HUES48 (cell line): ENCODE measurements around the gene IQCM.

Experiments
- H3K27ac ChIP-seq: one replicate; pipeline ENCODE4 v1.7.0; 2013; ENCODE audit warnings: low read depth, low read length, inconsistent platforms
- H3K27me3 ChIP-seq: 2 replicates; pipeline ENCODE4 v1.6.1; 2013; ENCODE audit warnings: mild to moderate bottlenecking, low read length; ENCODE audit not compliant: control insufficient read depth, insufficient read depth
- H3K36me3 ChIP-seq: 2 replicates; pipeline ENCODE4 v1.6.1; 2013; ENCODE audit warnings: low read length; ENCODE audit not compliant: control insufficient read depth, insufficient read depth
- H3K4me1 ChIP-seq: 2 replicates; pipeline ENCODE4 v1.6.1; 2013; ENCODE audit warnings: mild to moderate bottlenecking, low read length; ENCODE audit not compliant: control insufficient read depth, insufficient read depth
- H3K4me3 ChIP-seq: 2 replicates; pipeline ENCODE4 v1.5.1; 2013; ENCODE audit warnings: mild to moderate bottlenecking, low read depth, low read length
- H3K9ac ChIP-seq: 2 replicates; pipeline ENCODE4 v1.6.1; 2013; ENCODE audit warnings: mild to moderate bottlenecking, low read depth, low read length, moderate library complexity
- H3K9me3 ChIP-seq: 2 replicates; pipeline ENCODE4 v1.6.1; 2013; ENCODE audit warnings: low read length; ENCODE audit not compliant: control insufficient read depth, insufficient read depth

The IQCM gene

DNA sequence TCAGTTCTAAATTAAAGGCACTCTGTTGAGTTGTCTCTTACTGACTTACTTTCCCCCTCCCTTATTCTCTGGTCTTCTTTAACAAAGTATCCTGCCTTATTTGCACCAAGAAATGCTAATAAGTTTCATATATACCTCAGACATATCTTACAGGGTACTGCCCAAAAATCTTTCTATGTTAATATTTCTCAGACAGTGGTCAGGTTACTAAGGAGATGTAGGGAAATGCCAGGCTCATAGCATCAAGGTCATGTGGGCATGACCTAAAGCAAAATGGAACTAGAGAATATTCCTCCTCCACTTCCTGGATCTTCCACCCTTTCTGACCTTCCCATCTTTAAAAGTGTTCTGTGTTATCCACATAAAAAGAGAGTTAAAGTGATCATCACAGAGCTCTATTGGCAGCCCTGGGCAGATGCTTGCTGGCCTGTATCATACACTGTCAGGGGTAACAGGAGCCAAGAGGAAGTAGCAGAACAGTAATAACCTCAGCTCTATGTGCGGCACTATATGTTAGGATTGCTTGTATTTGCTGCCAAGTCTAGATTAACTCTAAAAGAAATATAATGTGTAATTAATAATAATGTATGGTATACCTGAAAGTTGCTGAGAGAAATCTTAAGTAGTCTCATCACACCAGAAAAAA is 74.3 kb downstream of the IQCM start:
- no peaks in the 10 kb centered on the region for H3K36me3 ChIP-seq
- H3K4me1 ChIP-seq = peaks cover 12% of the 10 kb centered on the region
- H3K4me3 ChIP-seq = no peak overlapping the region
- no peak overlapping the region for H3K27ac ChIP-seq
- no peak overlapping the region for H3K9ac ChIP-seq
- no peaks in the 10 kb centered on the region; the same call in 1 of the 2 replicates for H3K9me3 ChIP-seq
- H3K27me3 ChIP-seq = no peaks in the 10 kb centered on the region

DNA sequence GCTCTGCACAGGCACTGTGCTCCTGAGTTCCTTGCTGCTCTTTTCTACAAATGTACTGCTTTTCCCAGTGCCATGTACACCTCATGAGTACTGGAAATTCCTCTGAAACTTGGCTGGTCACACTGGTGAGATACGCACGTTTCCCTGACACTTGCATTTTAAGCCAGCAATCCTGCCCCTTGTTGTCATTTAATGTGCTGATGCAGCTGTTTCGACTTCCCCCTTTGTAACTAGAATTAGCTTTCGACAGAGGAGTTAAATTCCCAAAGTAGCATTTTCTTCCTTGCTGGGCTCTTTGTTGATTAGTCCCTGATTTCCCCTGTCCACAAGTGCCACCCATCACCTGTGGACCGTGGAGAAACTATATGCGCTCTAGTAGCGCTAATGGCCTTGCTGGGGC is 77.5 kb downstream of the IQCM start:
- Histone ChIP-seq H3K9ac (no peak overlapping the region), H3K27me3 (no peaks in the 10 kb centered on the region), H3K4me1 (peaks cover 12% of the 10 kb centered on the region), H3K4me3 (no peak overlapping the region), H3K9me3 (no peaks in the 10 kb centered on the region; the same call in 1 of the 2 replicates), H3K27ac (no peak overlapping the region), H3K36me3 (no peaks in the 10 kb centered on the region)

DNA sequence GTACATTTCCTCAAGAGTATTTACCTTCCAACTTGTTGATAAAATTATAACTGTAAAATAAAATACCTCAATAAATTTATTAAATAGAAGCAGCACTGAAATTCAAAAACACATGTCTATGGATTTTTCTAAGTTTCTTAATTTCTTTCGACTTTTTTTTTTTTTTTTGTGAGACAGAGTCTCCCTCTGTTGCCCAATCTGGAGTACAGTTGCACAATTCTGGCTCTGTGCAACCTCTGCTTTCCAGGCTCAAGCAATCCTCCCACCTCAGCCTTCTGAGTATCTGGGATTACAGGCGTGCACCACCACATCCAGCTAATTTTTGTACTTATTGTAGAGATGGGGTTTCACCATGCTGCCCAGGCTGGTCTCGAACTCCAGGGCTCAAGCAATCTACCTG is 79.8 kb downstream of the IQCM start:
- H3K4me1 ChIP-seq = peaks cover 12% of the 10 kb centered on the region
- H3K9me3 ChIP-seq = no peaks in the 10 kb centered on the region; the same call in 1 of the 2 replicates
- no peak overlapping the region for H3K27ac ChIP-seq
- H3K36me3 ChIP-seq = no peaks in the 10 kb centered on the region
- no peak overlapping the region for H3K4me3 ChIP-seq
- H3K27me3 ChIP-seq = no peaks in the 10 kb centered on the region
- no peak overlapping the region for H3K9ac ChIP-seq

DNA sequence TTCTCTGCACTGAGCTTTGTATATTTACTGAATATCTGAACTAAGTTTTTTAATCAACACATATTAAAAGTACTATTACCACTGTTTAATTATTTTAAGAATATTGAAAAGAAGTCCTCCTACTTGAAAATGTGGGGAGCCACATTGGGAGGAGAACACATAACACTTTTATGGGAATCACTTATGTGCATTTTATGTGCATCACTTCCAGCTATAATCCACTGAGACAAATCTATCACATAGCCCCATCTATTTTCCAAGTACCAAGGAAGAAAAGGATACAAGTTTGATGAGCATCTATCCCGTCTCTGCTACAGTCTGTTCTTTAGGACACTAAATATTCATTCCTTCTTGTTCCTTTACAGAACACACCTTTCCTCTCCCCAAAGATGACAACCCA is 87.2 kb downstream of the IQCM start:
- no peak overlapping the region for H3K27ac ChIP-seq
- H3K9me3 ChIP-seq = no peaks in the 10 kb centered on the region
- no peaks in the 10 kb centered on the region for H3K27me3 ChIP-seq
- no peaks in the 10 kb centered on the region for H3K4me1 ChIP-seq
- H3K4me3 ChIP-seq = no peak overlapping the region
- no peak overlapping the region for H3K9ac ChIP-seq
- no peaks in the 10 kb centered on the region for H3K36me3 ChIP-seq

DNA sequence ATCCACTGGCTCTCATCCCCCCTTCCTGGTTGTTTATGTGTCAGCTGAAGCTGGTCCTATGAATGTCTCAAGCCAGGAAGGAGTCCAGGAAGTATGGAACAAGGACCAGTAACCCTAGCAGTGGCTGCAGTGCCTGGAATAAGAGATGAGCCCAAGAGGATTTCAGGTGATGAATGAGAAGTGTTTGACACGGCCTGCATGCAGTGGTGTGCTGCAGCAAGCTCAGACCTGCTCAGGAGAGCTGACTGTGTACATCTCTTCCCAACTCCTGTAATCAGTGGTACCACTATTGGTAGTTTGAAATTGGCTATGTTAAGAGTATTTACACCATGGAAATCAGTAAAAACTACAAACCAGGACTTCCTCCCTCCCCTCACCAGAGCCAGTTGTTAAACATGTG is 88.0 kb downstream of the IQCM start:
- no peak overlapping the region for H3K27ac ChIP-seq
- H3K9ac ChIP-seq = no peak overlapping the region
- no peaks in the 10 kb centered on the region for H3K36me3 ChIP-seq
- no peaks in the 10 kb centered on the region for H3K9me3 ChIP-seq
- no peaks in the 10 kb centered on the region for H3K4me1 ChIP-seq
- no peaks in the 10 kb centered on the region for H3K27me3 ChIP-seq
- no peak overlapping the region for H3K4me3 ChIP-seq

DNA sequence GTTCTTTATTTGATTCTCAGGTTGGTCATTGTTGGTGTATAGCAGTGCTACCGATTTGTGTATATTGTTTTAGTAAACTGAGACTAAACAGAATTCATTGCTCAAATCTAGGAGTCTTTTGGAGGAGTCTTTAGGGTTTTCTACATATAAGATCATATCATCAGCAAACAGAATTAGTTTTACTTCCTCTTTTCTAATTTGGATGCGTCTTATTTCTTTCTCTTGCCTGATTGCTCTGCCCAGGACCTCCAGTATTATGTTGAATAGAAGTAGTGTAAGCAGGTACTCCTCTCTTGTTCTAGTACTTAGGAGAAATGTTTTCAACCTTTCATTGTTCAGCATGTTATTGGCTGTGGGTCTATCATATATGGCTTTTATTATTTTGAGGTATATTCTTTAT is 92.6 kb downstream of the IQCM start:
- no peaks in the 10 kb centered on the region for H3K9me3 ChIP-seq
- H3K36me3 ChIP-seq = no peaks in the 10 kb centered on the region
- H3K27ac ChIP-seq = no peak overlapping the region
- H3K9ac ChIP-seq = no peak overlapping the region
- no peaks in the 10 kb centered on the region for H3K4me1 ChIP-seq
- H3K4me3 ChIP-seq = no peak overlapping the region
- H3K27me3 ChIP-seq = no peaks in the 10 kb centered on the region

DNA sequence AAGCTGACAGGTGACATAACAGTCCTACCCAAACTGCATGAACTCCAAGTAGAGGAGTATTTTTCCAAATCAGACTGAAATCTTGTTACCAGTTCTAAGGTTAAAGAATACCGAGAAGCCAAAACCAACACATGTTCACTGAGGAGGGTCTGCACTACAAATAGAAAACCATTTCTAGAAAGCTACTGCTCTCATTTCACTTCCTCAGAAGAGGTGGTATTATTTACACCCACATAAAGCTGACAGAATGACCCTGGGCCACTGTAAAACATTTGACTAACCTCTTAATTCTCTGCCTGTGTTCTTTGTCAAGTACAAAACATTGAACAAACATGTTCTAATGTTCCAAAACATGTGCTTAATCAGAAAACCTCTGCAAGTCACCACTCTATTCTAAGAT is 95.8 kb downstream of the IQCM start:
- no peaks in the 10 kb centered on the region for H3K27me3 ChIP-seq
- H3K9ac ChIP-seq = no peak overlapping the region
- peaks cover 11% of the 10 kb centered on the region for H3K9me3 ChIP-seq
- H3K36me3 ChIP-seq = no peaks in the 10 kb centered on the region
- H3K4me1 ChIP-seq = no peaks in the 10 kb centered on the region
- H3K27ac ChIP-seq = no peak overlapping the region
- H3K4me3 ChIP-seq = no peak overlapping the region

DNA sequence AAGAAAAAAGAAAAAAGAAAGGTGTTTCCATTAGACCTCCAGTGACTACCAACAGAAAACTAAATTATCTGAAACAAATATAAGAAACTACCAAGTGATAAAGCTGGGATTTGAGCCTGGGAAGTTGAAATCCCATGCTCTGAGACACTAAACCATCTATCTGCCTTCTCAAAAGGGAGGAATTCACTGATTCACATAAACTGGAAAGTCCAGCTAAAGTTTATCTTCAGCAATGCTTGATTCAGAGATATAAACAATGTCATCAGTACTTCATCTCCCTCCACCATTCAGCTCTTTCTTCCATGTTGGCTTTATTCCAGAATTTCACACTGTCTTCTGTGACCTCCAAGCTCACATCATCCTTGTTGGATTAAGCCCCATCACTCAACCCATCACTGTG is 96.3 kb downstream of the IQCM start:
- H3K27me3 ChIP-seq = no peaks in the 10 kb centered on the region
- H3K9ac ChIP-seq = no peak overlapping the region
- peaks cover 11% of the 10 kb centered on the region for H3K9me3 ChIP-seq
- H3K4me3 ChIP-seq = no peak overlapping the region
- H3K27ac ChIP-seq = no peak overlapping the region
- no peaks in the 10 kb centered on the region for H3K36me3 ChIP-seq
- H3K4me1 ChIP-seq = no peaks in the 10 kb centered on the region

DNA sequence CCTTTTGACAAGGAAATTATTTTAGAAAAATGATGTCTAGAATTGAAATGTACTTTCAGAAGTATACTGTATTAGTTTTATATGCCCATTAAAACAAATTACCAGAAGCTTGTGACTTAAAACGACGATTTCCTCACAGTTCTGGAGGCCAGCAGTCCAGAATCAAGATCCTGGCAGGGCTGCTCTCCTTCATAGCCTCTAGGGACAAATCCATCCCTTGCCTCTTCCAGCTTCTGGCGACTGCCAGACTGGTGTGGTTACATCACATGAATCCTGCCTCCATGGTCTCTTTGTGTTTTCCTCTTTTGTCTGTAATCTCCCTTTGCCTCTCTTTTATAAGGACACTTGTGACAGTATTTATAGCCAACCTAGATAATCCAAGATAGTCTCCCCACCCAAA is 97.1 kb downstream of the IQCM start:
- H3K27me3 ChIP-seq = no peaks in the 10 kb centered on the region
- peaks cover 11% of the 10 kb centered on the region for H3K9me3 ChIP-seq
- H3K27ac ChIP-seq = no peak overlapping the region
- no peak overlapping the region for H3K4me3 ChIP-seq
- H3K4me1 ChIP-seq = no peaks in the 10 kb centered on the region
- H3K36me3 ChIP-seq = no peaks in the 10 kb centered on the region
- no peak overlapping the region for H3K9ac ChIP-seq

DNA sequence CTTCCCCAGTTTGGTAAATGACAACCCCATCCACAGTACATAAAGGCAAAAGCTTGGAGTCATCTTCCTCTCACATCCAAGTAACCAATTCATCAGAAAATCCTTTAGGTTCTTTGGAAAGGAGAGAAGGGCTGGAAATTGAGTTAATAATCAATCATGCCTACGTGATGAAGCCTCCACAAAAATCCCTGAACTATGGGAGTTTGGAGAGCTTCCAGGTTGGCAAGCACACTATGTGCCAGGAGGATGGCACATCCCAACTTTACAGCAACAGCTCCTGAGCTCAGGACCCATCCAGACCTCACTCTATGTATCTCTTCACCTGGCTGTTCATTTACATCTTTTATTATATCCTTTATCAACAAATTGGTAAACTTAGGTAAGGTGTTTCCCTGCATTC is 98.9 kb downstream of the IQCM start:
- Histone ChIP-seq H3K4me3 (no peak overlapping the region), H3K27me3 (no peaks in the 10 kb centered on the region), H3K36me3 (no peaks in the 10 kb centered on the region), H3K27ac (no peak overlapping the region), H3K9me3 (peaks cover 11% of the 10 kb centered on the region), H3K4me1 (peaks cover 5% of the 10 kb centered on the region; the same call in 1 of the 2 replicates), H3K9ac (no peak overlapping the region)

DNA sequence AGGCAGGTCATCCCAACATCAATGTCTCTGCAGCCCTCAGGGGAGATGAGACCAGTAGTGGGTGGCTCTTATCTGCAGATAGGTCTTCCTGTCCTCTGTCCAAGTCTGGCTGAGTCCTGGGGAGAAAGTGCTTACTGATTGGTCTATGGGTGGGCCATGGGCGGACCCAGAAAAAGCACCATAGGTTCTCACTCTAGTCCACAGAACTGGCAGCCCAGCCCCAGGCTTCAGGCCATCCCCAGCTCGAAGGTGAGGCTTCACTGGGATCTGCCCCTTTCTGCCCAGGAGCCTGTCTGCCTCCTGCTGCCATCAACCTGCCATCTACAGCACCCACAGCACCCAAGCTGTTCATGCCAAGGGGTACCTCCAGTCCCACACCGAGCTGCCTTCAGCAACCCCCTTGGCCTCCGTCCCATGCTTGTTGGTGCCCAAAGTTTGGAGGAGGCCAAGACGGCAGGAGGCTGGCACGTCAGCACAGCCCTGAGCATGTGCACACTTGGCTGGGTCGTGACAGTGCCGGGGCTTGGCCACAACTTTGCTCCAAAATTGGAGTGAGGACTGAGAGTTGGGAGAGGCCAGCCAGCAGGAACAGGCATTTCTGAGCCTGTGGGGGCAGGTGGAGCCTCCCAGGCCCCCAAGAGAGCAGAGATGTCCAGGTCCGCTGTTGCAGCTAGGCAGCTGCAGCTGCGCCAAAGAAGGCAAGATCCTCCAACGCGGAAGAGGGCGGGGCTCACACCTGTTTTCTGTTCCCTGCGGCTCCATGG is 99.6 kb downstream of the IQCM start:
- Histone ChIP-seq H3K27ac (no peak overlapping the region), H3K4me1 (peaks cover 5% of the 10 kb centered on the region; the same call in 1 of the 2 replicates)

More for the DNA sequence above, 99.6 kb downstream of the IQCM start:
- H3K9ac ChIP-seq = no peak overlapping the region
- H3K27me3 ChIP-seq = no peaks in the 10 kb centered on the region
- H3K36me3 ChIP-seq = no peaks in the 10 kb centered on the region
- H3K9me3 ChIP-seq = peaks cover 11% of the 10 kb centered on the region
- no peak overlapping the region for H3K4me3 ChIP-seq
